HG02610 (cell line): Measurements from ENCODE around the gene SRD5A2.
"Not testable (repeated sequence)": the region's sequence is repeated elsewhere in the genome, so short reads cannot be mapped to it uniquely, and the experiment has no call there.

Experiments used
- ATAC-seq: cut with Tn5 transposase; IDR thresholded peaks from one replicate; pipeline ENCODE4 v1.9.1; 2021; ENCODE audit warnings: mild to moderate bottlenecking, moderate library complexity; ENCODE audit not compliant: unreplicated experiment

SRD5A2 gene

GRCh38 chr2:31534636-31535035, 46.1 kb downstream of the SRD5A2 start:
- ATAC-seq: no peak

- ATAC-seq: no peak
These were observed 47.7 kb downstream of the SRD5A2 start for GRCh38 chr2:31533036-31533435.

- ATAC-seq: no peak
These were observed 49.6 kb downstream of the SRD5A2 start for GRCh38 chr2:31531101-31531500.

GRCh38 chr2:31529256-31529655, 51.5 kb downstream of the SRD5A2 start:
- no peak for ATAC-seq

- ATAC-seq: no peak
These were observed 51.9 kb downstream of the SRD5A2 start for GRCh38 chr2:31528823-31529222.

- no peak for ATAC-seq
These were observed 53.6 kb downstream of the SRD5A2 start for GRCh38 chr2:31526946-31527732.

- no peak for ATAC-seq
These were observed 54.9 kb downstream of the SRD5A2 start for GRCh38 chr2:31525876-31526275.

GRCh38 chr2:31524592-31524991, 56.1 kb downstream of the SRD5A2 start:
- ATAC-seq: no peak

GRCh38 chr2:31523871-31524492, 56.8 kb downstream of the SRD5A2 start:
- no peak for ATAC-seq

- no peak for ATAC-seq
These were observed 58.0 kb downstream of the SRD5A2 start for GRCh38 chr2:31522786-31523185.

GRCh38 chr2:31517442-31518203, 63.1 kb downstream of the SRD5A2 start:
- no peak for ATAC-seq

- ATAC-seq: no peak
These were observed 65.2 kb downstream of the SRD5A2 start for GRCh38 chr2:31515586-31515985.

GRCh38 chr2:31513553-31513952, 67.2 kb downstream of the SRD5A2 start:
- no peak for ATAC-seq

- no peak for ATAC-seq
These were observed 69.4 kb downstream of the SRD5A2 start for GRCh38 chr2:31511376-31511775.

GRCh38 chr2:31505111-31505510, 75.6 kb downstream of the SRD5A2 start:
- ATAC-seq: no peak

GRCh38 chr2:31504311-31504710, 76.4 kb downstream of the SRD5A2 start:
- no peak for ATAC-seq

- not testable (repeated sequence) for ATAC-seq
These were observed 84.3 kb downstream of the SRD5A2 start for GRCh38 chr2:31496451-31496874.

- ATAC-seq: not testable (repeated sequence)
These were observed 91.4 kb downstream of the SRD5A2 start for GRCh38 chr2:31489339-31489738.

- no peak for ATAC-seq
These were observed 97.5 kb downstream of the SRD5A2 start for GRCh38 chr2:31483246-31483645.

GRCh38 chr2:31476511-31477180, 104.1 kb downstream of the SRD5A2 start:
- ATAC-seq: no peak

- no peak for ATAC-seq
These were observed 105.0 kb downstream of the SRD5A2 start for GRCh38 chr2:31475692-31476091.
